T follicular helper cell (primary cell): ENCODE data around the gene DGUOK.
"Not testable (repeated sequence)": the region's sequence is repeated elsewhere in the genome, so short reads cannot be mapped to it uniquely, and the experiment has no call there.

Experiments used
- DNase-seq: peaks from one replicate; pipeline ENCODE4 v3.0.0-alpha.2; 2020; ENCODE audit warnings: low read depth

DGUOK gene

GRCh38 chr2:73899801-73900336 lies 26.8 kb upstream of the DGUOK start:
- DNase-seq: no peak

- DNase-seq: no peak
These were observed 25.5 kb upstream of the DGUOK start for GRCh38 chr2:73901143-73901542.

GRCh38 chr2:73902284-73902683 lies 24.4 kb upstream of the DGUOK start:
- no peak for DNase-seq

- no peak for DNase-seq
These were observed 23.4 kb upstream of the DGUOK start for GRCh38 chr2:73903313-73903712.

GRCh38 chr2:73903949-73904613 lies 22.6 kb upstream of the DGUOK start:
- DNase-seq: not testable (repeated sequence)

GRCh38 chr2:73904952-73905351 lies 21.7 kb upstream of the DGUOK start:
- no peak for DNase-seq

GRCh38 chr2:73906847-73907505 lies 19.7 kb upstream of the DGUOK start:
- no peak for DNase-seq

GRCh38 chr2:73907840-73908452 lies 18.7 kb upstream of the DGUOK start:
- DNase-seq: peak; percentile 34

GRCh38 chr2:73908689-73909652 lies 17.7 kb upstream of the DGUOK start:
- no peak for DNase-seq

- no peak for DNase-seq
These were observed 15.7 kb upstream of the DGUOK start for GRCh38 chr2:73910873-73911547.

GRCh38 chr2:73911548-73912208 lies 15.0 kb upstream of the DGUOK start:
- no peak for DNase-seq

- DNase-seq: no peak
These were observed 13.1 kb upstream of the DGUOK start for GRCh38 chr2:73913414-73914054.

GRCh38 chr2:73914667-73915066 lies 12.0 kb upstream of the DGUOK start:
- no peak for DNase-seq

GRCh38 chr2:73915437-73915993 lies 11.2 kb upstream of the DGUOK start:
- no peak for DNase-seq

GRCh38 chr2:73916666-73917065 lies 10.0 kb upstream of the DGUOK start:
- no peak for DNase-seq

GRCh38 chr2:73917296-73917695 lies 9.4 kb upstream of the DGUOK start:
- no peak for DNase-seq

GRCh38 chr2:73917696-73918207 lies 8.9 kb upstream of the DGUOK start:
- no peak for DNase-seq

- no peak for DNase-seq
These were observed 7.8 kb upstream of the DGUOK start for GRCh38 chr2:73918856-73919255.

GRCh38 chr2:73919596-73920228 lies 7.0 kb upstream of the DGUOK start:
- DNase-seq: no peak
